HG03097 (cell line): ENCODE data around the gene CDC14B.
"Not testable (repeated sequence)": the region's sequence is repeated elsewhere in the genome, so short reads cannot be mapped to it uniquely, and the experiment has no call there.

Experiments used
- ATAC-seq: cut with Tn5 transposase; IDR thresholded peaks from one replicate; pipeline ENCODE4 v1.9.1; 2021; ENCODE audit not compliant: unreplicated experiment, low FRiP score

The CDC14B gene

DNA sequence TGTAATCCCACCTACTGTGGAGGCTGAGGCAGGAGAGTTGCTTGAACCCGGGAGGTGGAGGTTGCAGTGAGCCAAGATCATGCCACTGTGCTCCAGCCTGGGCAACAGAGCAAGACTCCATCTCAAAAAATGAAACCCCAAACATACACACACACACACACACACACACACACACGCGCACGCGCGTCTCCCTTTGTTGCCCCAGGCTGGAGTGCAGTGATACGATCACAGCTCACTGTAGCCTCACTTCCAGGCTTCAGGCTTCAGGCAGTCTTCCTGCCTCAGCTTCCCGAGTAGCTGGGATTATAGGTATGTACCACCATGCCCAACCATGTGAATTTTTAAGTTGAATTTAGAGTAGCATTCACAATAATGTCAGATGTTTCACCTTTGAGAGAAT, 13.9 kb upstream of the CDC14B start:
- not testable (repeated sequence) for ATAC-seq

DNA sequence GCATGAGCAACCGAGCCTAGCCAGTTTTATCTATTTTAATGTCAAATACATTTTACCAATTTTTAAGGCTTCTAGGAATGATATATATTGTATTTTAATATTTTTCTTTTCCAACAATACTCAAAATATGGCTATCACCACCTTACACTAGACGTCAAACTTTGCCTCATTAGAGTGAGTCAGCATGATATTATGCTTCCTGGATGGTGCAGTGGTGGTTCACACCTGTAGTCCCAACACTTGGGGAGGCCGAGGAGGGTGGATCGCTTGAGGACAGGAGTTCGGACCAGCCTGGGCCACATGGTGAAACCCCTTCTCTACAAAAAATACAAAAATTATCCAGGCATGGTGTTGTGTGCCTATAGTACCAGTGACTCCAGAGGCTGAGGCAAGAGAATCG, 7.3 kb upstream of the CDC14B start:
- ATAC-seq, result no peak

DNA sequence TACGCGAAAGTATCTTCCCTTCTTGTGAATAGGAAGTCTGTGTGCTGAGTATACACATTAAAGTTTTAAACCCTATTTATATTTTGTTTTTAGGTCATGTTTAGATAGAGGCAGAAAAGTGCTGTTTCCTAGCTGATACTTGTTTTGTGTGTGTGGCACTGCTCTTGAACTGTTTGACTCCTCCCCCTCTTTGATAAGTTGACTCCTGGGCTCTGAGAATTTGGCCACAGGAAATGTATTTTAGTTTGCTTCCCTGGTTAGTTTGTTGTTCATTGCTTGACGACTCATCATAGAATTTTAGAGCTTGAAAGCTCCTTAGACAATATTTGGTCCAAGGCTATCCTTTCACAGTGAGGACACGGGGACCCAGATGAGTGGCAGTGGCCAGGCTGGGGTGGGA, 2.0 kb upstream of the CDC14B start:
- ATAC-seq, result no peak

GRCh38 chr9:96620832-96621269, 1.2 kb upstream of the CDC14B start:
- no peak for ATAC-seq

GRCh38 chr9:96620181-96620514, 505 bp upstream of the CDC14B start:
- ATAC-seq, result no peak

DNA sequence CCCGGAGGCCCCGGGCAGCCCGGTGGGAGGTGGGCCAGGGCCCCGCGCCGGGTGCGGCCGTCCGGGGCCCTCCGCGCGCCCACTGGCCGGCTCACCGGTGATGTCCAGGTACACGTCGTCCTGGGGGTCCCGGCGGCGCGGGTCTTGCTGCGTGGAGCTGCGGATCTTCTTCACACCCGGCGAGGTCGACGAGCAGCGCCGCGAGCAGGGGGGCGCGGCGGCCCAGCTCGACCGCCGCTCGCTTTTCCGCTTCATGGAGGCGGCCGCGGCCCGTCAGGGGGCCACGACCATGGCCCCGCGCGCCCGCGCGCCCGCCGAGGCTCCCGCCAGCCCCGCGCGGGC, 548 bp downstream of the CDC14B start:
- ATAC-seq, result no peak

DNA sequence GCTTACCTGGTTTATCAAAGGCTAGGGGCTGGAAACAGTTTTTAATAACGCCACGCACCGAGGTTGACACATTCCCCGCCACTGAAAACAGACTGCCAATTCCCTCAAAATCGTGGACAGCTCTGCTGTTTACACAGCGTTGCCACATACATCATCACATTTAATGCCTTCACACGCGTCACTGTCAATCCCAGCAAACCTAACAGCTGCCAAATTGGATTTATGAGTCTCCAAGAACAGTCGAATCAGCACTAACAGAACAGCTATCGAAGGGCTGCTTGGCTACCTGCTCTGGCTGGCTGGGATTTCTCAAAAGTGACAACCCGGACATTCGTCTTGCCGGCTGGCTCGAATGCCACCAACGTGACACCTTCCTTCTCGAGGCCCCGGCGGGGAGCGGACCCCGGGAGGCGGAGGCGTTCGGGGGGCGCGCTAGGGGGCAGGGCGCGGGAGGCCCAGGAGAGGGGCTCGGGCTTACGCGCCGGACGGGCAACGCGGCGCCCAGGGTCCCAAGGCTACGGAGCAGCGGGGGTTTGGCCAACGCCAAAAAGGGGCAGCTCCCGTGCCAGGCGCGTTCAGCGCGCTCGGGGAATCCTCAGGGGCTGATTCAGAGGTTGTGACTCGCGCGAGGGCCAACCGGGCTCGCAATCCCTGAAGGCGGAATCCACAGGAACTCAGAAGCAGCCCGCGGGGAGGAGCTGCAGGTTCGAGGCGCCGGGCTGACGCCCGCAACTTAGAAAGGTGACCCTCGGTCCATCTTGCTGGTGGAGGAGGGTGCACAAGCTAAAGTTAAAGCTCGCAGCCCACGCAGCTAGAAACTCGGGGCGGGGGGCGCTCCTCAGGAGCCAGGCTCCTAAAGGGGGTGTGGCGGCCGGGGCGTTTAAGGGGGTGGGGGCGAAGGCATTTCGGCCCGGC, 1.2 kb downstream of the CDC14B start:
- no peak for ATAC-seq

- ATAC-seq, result no peak
Measured at GRCh38 chr9:96617439-96618185, 2.0 kb downstream of the CDC14B start.

- ATAC-seq, result no peak
Measured at GRCh38 chr9:96616817-96617438, 2.7 kb downstream of the CDC14B start.

DNA sequence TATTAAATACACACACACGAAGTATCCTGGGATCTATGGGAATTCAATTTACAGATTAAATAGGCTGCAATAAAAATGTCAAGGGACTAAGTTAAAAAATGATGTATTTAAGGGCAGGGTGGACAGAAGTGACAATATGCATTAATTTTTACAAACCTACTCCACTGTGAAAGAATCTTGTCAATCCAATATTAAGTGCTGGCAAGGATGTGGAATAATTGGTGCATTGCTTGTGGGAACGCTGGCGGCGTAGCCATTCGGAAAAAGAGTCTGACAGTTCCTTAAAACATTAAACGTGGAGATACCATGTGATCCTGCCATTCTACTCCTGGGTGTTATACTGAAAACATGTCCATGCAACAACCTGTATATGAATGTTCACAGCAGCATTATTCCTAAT, 4.2 kb downstream of the CDC14B start:
- no peak for ATAC-seq

- ATAC-seq, result not testable (repeated sequence)
Measured at GRCh38 chr9:96614664-96615063, 5.0 kb downstream of the CDC14B start.

DNA sequence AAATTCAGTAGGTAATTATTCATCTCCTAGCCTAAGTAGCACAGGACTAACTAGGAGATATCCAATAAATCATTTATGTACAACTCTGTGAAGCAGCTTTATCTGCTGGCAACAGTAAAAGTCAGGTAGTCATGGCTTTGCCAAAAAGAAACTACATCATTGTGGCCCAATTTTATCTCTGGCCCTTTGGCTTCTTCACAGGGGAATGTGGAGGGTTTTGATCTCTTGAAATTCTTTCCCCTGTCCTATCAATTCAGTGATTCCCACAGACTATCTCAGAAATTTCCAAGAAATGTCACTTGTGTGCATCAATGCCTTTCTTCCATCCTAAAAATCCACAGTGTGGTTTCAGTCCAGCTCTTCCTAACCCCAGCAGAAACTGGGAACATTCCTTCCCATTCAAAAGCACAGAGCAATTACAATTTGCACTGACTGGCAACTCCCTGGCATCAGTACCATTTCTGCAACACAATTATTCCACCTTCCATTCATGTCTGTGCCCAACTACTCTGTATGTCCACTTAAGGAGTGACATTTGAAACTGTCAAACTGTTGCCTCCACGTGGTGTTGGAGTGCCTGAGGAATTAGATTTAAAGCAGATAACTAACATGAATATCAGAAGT, 6.6 kb downstream of the CDC14B start:
- ATAC-seq, result no peak

- ATAC-seq, result no peak
Measured at GRCh38 chr9:96612105-96612965, 7.3 kb downstream of the CDC14B start.

- ATAC-seq, result no peak
Measured at GRCh38 chr9:96611302-96611701, 8.3 kb downstream of the CDC14B start.

DNA sequence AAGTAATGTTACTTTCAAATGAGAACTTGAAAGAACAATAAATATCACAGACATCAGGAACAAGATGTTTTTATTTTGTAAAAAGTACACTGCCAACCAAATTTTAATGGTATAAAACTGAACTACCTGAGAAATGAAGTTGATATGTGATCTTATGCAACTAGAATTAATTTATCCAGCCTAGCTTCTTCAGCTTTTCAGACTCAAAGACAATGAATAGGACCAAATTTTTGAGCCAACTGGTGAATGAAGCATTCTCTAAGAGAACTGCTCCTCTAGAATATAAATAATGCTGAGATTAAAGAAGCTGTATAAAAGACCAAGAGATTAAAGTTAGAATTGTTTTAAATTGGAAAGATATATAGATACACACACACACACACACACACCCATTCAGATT, 9.9 kb downstream of the CDC14B start:
- ATAC-seq, result no peak

DNA sequence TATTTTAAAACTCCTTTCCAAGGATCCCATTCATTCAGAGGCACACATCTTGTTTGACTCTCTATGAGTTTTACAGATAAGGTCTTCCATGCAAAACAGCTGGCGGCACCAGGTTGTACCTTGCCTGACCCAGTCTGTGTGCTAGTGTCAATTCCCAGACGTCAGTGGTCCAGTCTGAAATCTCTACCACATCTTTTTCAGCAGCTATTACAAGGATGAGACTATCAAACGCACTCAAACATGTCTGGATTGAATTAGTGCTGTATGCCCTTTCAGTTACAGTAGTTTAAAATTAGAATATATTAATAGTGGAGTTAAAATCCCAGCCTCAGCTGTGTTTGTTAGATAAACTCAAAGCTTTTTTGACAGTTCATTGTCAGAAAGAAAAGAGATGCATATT, 11.7 kb downstream of the CDC14B start:
- ATAC-seq, result no peak

DNA sequence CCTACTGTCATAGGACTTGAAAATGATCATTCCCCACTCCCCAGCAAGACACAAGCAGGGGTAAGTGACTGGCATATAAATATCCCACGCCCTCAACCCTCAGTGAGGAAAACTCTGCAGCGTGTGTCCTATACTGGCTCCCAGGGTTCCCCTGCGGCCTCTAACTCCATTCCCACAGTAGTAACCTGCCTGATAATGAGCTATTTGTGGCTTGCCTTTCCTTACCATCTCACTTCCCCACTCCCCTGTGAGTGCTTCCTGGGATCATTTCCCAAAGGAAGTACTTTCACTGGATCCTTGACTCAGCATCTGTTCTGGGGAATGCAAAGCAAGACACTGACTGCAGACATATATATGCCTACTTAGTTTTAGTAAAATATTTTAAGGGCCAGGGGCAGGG, 14.3 kb downstream of the CDC14B start:
- ATAC-seq, result no peak

DNA sequence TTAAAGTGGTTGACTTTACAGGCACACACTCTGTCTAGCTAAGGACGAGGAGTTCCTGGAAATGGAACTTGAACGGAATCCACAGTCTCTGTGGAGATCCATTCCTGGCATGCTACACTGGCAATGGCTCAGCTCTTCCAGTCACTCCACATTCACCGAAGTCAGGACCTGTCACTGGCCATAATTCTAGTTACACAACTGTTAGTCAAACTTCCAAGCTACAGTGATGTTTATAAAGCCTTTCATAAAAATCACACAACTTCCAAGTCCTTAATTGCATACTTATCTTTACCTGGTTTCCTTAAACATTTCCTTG, 15.7 kb downstream of the CDC14B start:
- ATAC-seq, result no peak

DNA sequence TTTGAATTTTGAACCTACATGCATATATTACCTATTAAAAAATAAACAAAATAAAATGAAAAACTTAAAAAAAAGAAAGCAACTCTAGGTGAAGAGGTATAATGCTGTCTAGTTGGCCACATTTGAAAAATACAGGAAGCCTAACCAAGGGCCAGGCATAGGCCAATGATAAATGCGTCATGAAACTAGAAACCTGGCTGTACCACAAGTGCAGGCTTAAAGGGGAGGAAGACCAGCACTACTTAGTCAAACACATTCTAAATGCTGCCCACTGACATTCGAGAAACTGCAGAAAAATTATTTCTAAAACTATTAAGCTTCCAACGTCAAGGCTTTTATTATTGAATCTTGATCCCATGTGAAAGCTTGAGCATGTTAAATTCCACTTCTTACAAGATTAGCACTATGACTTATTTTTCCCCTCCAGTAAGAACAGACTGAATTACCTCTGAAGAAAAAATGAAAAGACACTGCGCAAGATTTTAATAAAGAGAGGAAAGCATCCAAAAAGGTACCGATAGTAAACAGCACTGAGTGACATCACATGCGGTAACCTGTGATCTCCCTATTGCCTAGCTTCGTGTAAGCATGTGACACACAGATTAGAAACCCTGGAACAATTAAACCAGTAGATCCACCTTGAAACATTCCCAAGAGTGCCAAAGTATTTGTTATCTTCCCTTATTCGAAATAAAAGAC, 16.2 kb downstream of the CDC14B start:
- no peak for ATAC-seq

DNA sequence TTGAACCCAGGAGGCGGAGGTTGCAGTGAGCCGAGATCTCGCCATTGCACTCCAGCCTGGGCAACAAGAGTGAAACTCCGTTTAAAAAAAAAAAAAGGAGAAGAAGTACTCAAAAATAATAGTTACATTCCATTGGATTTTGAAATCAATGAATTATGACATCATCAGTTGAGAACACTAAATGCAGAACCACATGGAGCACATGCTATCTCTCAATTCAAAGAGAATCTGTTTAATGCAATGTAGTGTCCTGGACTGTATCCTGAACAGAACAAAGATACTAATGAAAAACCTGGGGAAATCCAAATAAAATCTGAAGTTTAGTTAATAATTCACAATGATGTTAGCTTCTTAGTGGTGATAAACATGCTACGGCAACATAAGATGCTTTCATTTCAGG, 20.3 kb downstream of the CDC14B start:
- ATAC-seq, result no peak
